ENCODE results near the gene PYCARD. TPM values are rescaled to one million over a fixed set of nuclear protein-coding genes. Genes with fewer than 3 reads are reported as not detected.
A peak's percentile ranks its signal among the peaks of the same experiment; 100 is the strongest.
"Not testable (repeated sequence)": the region's sequence is repeated elsewhere in the genome, so short reads cannot be mapped to it uniquely, and the experiment has no call there.

Gene PYCARD
- total RNA-seq, result 3.2 TPM
- long read RNA-seq, partial matches to known transcripts, result 0 of 4 reads
- long read RNA-seq, other reads (novel, unspliced or antisense), result 0 of 4 reads

DNA sequence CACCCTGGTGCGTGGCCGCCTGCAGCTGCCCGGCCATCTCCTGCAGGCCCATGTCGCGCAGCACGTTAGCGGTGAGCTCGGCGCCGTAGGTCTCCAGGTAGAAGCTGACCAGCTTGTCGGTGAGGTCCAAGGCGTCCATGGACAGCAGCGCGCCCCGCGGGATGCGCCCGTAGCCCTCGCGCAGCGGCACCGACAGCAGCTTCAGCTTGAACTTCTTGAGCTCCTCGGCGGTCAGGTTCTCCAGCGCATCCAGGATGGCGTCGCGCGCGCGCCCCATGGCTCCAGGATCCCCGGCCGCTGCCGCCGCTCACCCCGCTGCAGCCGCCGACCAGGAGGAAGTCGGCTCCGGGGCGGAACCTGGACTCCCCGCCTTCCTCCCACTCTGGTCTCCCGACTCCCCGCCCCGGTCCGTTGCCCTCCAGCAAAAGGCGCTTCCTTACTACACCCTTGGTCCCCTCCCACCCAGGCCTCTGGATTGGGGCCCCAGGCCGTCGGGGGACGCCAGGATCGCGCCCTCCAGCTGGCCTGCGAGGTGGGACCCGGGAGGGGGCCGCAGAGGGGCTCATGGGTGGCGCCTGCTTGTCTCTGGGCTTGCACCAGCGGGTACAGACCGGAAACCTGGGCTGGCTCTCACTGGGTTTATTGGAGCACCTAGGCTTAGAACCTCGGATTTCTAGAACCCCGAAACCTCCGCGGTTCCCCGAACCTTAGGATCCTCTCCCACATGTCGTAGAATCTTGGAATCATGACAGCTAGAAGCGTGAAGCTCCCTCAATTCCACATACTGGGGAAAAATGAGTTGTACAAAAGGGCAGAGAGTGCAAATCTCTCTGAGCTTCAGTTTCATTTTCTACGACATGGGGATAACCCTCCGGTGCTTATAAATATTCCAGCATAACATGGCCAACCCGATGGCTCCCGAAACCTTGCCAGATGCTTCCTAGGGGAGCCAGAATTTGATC is at the start of gene PYCARD:
PYCARD (minus strand) TSS at position 347 of the 962 bp plus-strand sequence; CDS start at position 277, 70 bp downstream.
- intact Hi-C loops (cut with DNase I), result no loop called here
- peak; percentile 85 for DNase-seq (ENCODE audit: low spot score)

GRCh38 chr16:31251435-31251834 is 48.9 kb upstream of the PYCARD start:
- DNase-seq (ENCODE audit: low spot score), result no peak
- intact Hi-C loops (cut with DNase I), result no loop called here

DNA sequence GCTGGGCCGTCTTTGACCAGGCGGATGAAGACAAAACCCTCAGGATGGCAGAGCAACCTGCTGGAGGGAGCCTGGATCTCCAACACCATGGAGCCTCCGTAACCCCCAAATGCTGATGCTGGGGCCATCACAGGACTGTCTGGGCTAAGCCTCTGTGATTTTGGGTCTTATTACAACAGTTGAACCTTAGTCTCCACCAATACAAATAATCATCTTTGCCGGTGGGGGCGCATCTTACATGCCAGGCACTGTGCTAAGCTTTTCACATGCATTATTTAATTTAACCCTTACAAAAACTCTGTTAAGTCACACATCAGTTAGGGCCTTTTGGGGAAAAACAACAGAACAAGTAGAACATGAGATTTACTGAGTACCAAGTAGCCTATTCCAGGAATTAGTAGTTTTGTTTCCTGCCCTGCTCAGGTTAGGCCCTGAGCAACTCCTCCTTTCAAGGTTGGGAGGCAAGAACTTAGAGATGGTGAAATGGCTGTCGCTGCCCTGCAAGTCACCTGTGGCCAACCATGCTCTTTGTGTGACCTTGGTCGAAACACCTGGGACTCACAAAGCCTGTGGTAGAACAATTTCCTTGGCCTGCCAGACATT is 48.3 kb upstream of the PYCARD start:
- DNase-seq (ENCODE audit: low spot score), result no peak
- intact Hi-C loops (cut with DNase I), result no loop called here

- DNase-seq (ENCODE audit: low spot score), result no peak
- intact Hi-C loops (cut with DNase I), result no loop called here
Measured at GRCh38 chr16:31248344-31248743, 45.8 kb upstream of the PYCARD start.

DNA sequence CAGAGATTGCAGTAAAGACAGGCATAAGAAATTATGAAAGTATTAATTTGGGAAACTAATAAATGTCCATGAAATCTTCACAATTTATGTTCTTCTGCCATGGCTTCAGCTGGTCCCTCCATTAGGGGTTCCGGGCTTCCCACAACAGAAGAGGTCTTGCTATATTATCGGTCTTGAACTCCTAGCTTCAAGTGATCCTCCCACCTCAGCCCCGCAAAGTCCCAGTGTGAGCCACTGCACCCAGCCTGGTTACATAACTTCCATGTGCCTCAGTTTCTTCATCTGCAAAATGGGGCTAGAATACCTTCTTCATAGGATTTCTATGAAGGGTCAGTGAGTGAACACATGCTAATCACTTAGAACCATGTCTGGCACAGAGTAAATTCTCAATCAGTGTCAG is 43.7 kb upstream of the PYCARD start:
- no peak for DNase-seq (ENCODE audit: low spot score)
- intact Hi-C loops (cut with DNase I), result no loop called here

DNA sequence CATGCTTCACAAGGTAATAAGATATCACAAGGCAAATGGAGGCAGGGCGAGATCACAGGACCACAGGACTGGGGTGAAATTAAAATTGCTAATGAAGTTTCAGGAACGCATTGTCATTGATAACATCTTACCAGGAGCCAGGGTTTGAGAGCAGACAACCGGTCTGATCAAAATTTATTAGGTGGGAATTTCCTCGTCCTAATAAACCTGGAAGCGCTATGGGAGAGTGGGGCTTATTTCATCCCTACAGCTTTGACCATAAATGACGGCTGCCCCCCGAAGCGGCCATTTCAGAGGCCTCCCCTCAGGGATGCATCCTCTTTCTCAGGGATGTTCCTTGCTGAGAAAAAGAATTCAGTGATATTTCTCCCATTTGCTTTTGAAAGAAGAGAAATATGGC is 43.0 kb upstream of the PYCARD start:
- intact Hi-C loops (cut with DNase I), result not testable (repeated sequence)

DNA sequence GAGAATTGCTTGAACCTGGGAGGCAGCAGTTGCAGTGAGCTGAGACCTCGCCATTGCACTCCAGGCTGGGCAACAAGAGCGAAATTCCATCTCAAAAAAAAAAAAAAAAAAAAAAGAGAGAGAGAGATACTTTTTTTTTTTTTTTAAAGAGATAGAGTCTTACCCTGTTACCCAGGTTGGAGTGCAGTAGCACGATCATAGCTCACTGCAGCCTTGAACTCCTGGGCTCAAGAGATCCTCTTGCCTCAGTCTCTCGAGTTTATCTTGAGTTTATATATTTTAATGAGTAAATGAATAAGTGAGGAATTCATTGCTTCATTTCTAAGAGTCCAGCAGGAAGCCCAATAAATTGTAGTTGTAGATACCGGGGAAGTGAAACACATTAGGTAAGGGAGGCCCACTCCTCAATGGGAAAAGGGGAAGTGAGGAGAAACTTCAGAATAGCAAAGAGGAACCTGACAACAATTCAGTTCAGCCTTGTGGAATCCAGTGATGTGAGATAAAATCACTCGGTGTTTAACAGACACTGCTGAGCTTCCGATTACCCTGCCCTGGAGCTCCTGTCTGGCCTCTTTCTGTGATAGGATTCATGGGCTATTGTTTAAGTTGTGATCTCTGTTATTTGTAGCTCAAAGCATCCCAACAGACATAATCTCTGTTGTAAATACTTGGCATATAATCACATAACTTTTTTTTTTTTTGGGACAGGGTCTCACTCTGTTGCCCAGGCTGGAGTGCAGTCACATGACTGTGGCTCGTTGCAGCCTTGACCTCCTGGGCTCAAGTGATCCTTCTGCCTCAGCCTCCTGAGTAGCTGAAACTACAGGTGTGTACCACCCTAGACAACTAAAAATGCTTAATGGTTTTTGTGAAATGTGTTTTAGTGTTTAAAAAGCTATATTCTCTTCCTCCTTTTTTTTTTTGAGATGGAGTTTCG is 41.4 kb upstream of the PYCARD start:
- DNase-seq (ENCODE audit: low spot score), result no peak
- intact Hi-C loops (cut with DNase I), result no loop called here

More for the DNA sequence above, 43.0 kb upstream of the PYCARD start:
- not testable (repeated sequence) for DNase-seq (ENCODE audit: low spot score)

DNA sequence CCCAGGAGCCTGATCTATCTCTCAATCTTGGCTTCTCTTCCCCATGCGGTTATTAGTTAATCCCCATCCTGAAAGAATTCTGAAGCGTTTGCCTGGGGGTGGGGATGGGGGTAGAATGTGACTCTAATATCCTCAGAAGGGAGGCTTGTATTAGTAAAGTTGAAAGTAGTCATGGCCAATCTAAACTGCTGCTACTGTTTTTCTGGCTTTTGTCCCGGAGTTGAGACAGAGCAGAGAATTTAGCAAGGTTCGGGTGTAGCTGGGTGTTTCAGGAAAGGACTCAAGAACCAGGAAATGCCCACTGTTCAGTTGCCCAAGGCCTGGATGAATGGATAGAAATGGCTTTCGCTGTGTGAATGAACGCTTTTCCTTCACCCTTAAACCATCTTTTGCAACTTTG is 39.6 kb upstream of the PYCARD start:
- intact Hi-C loops (cut with DNase I), result no loop called here
- DNase-seq (ENCODE audit: low spot score), result no peak

GRCh38 chr16:31238041-31238440 is 35.5 kb upstream of the PYCARD start:
- intact Hi-C loops (cut with DNase I), result no loop called here

GRCh38 chr16:31229501-31229900 is 26.9 kb upstream of the PYCARD start:
- intact Hi-C loops (cut with DNase I), result no loop called here
- DNase-seq (ENCODE audit: low spot score), result no peak

More at GRCh38 chr16:31238041-31238440, 35.5 kb upstream of the PYCARD start:
- no peak for DNase-seq (ENCODE audit: low spot score)

DNA sequence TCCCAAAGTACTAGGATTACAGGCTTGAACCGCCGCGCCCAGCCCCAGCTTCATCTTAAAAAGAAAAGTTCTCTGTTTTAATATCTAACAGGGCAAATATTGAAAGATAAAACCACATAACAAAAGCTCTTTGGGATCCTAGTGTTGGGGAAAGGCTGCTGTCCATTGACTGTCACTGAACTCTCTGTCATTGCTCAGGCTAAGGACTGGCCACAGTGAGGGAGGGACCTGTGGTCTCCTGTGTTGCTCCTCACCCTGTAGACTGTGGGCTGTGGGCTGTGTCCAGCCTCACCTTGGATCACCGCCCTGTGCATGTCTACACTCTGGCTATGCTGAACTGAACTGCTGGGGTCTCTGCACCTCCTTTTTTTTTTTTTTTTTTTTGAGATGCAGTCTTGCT is 25.6 kb upstream of the PYCARD start:
- no peak for DNase-seq (ENCODE audit: low spot score)
- intact Hi-C loops (cut with DNase I), result no loop called here

GRCh38 chr16:31225193-31225592 is 22.6 kb upstream of the PYCARD start:
- intact Hi-C loops (cut with DNase I), result no loop called here
- DNase-seq (ENCODE audit: low spot score), result no peak

GRCh38 chr16:31224092-31224955 is 21.8 kb upstream of the PYCARD start:
- no peak for DNase-seq (ENCODE audit: low spot score)
- intact Hi-C loops (cut with DNase I), result no loop called here

- no peak for DNase-seq (ENCODE audit: low spot score)
- intact Hi-C loops (cut with DNase I), result no loop called here
Measured at GRCh38 chr16:31223044-31223443, 20.5 kb upstream of the PYCARD start.

DNA sequence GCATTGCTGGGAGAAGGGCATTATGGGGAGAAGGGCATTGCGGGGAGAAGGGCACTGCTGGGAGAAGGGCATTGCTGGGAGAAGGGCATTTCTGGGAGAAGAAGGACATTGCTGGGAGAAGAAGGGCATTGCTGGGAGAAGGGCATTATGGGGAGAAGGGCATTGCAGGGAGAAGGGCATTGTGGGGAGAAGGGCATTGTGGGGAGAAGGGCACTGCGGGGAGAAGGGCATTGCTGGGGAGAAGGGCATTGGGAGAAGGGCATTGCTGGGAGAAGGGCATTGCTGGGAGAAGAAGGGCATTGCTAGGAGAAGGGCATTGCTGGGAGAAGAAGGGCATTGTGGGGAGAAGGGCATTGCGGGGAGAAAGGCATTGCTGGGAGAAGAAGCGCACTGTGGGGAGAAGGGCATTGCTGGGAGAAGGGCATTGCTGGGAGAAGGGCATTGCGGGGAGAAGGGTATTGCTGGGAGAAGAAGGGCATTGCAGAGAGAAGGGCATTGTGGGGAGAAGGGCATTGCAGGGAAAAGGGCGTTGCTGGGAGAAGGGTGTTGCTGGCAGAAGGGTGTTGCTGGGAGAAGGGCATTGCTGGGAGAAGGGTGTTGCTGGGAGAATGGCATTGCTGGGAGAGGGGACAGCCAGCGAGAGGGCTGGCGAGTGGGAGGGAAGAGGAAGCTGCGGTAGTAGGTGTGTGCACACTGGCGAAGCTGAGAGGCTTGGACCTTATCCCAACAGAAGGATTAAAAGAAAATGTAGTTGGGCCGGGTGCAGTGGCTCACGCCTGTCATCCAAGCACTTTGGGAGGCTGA is 19.0 kb upstream of the PYCARD start:
- intact Hi-C loops (cut with DNase I), result no loop called here
- DNase-seq (ENCODE audit: low spot score), result no peak

DNA sequence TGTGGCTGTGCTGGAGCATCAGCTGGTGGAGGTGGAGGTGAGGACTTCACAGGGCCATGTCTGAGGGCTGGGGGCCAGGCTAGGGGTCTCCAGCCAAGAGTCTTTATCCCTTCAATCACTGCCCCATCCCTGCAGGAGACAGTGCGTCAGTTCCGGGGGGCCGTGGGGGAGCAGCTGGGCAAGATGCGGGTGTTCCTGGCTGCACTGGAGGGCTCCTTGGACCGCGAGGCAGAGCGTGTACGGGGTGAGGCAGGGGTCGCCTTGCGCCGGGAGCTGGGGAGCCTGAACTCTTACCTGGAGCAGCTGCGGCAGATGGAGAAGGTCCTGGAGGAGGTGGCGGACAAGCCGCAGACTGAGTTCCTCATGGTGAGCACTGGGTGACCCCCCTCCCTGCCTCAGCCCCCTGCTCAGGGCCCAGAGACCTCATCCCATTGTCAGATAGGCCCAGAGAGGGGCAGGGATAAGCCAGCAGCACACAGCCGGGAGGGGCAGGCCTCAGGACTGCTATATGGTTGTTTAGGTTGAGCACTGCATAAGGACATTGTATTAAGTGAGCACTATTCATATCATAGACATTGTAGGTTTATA is 16.7 kb upstream of the PYCARD start:
- no peak for DNase-seq (ENCODE audit: low spot score)
- intact Hi-C loops (cut with DNase I), result no loop called here

DNA sequence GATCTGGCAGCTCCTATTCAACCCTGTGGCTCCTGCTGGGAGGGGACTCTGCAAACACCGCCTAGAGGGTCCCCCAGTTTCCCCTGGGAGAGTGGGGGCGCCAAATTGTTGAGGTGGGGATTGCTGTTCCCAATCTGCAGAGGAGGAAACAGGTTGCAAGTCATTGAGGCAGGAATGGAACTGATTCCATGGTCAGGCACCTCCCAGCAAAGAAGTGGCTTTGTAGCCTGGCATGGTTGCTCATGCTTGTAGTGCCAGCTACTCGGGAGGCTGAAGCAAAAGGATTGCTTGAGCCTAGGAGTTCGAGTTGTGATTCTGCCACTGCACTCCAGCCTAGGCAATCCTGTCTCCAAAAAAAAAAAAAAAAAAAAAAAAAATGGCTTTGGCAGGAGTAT is 14.6 kb upstream of the PYCARD start:
- intact Hi-C loops (cut with DNase I), result no loop called here
- DNase-seq (ENCODE audit: low spot score), result no peak

All from cardiac septum (tissue), 1 donor.